Sciatic nerve (tissue), 2 donors: ENCODE results near the gene SLF2. TPM values are rescaled to one million over a fixed set of nuclear protein-coding genes. Genes with fewer than 3 reads are reported as not detected.
"Not testable (repeated sequence)": the region's sequence is repeated elsewhere in the genome, so short reads cannot be mapped to it uniquely, and the experiment has no call there.

Experiments
- ATAC-seq: fragments of 200-7000 bp; cut with Tn5 transposase; one replicate; pipeline ENCODE4 v1.9.1; 2020; ENCODE audit warnings: mild to moderate bottlenecking, moderate library complexity
- DNase-seq: peaks from one replicate; pipeline ENCODE4 v3.0.0-alpha.2; 2020; ENCODE audit warnings: low spot score
- intact Hi-C: fragments of 100-400 bp; cut with DNase I; formaldehyde crosslinking; loops from one replicate; pipeline ENCODE4 v1.14.2; 2022
- total RNA-seq: library from RNA; stranded (reverse); fragmentation: NEBNext Ultra II Directional; extraction: Animal tissue kit (Norgen Biotek cat#: 25700); gene quantifications from one replicate; pipeline ENCODE4 v1.2.1, GENCODE V29; 2021
- donor health status: DM: no; HTN: no; CAD: no.
- donor health status: DM: no; HTN: no; CAD: no.

Gene SLF2
- total RNA-seq, 1 donor from 2014 or later = 38.6 TPM

DNA sequence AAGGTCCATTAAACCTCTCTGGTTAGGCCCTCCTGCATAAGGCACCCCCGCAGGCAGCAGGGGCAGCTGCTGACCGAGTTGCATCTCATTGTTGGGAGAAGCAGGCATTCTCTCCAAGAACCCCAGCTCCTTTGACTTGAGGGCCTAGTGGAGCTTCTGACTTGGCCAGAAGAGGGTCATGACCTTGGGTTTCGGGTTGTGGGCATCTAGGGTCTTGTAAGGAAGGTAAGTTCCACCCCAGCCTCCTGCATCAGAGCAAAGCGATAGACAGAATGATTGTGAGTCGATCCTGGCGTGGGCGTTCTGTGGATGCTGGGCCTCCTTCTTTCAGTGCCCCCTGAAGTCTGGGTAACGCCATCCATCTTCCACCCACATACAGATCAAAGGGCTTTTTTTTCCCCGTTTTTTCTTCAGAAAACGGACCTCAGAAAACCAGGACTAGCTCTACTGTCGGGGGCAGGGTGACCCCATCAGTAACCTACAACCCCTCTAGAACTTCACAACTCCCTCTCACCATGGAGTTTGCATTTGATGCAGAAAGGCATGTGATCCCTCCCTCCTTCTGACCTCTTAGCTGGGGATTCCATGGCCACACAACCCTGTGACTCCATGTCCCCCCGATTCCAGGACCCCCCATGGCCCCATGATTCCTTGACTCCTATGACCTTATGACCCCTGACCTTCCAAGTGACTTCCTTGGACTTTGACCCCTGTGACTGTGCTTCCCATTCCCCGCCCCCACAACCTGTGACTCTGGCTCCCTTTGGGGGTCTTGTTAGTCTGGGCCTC, 59.5 kb downstream of the SLF2 start:
- DNase-seq (no peak), ATAC-seq (no peak)
- intact Hi-C loops = no loop called here

DNA sequence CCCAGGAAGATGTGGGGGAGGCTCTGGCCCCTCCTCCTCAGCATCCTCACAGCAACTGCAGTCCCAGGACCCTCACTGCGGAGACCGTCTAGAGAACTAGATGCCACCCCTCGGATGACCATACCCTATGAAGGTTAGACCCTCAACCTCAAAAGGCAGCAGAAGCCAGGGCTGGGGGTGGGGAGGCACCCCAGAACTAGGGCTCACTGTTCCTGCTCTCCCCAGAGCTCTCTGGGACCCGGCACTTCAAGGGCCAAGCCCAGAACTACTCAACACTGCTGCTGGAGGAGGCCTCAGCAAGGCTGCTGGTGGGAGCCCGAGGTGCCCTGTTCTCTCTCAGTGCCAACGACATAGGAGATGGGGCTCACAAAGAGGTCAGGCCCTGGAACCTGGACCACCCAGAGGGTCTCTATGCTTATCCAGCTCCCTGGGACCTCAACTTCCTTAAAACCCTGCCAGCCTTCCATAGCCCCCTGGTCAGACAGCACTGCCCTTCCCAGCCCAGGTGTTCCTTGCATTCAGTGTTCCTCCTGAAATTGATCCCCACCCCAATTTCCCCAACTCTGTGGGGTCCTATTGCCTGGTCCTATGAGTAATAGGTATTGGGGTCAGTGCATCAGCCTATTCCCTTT, 60.3 kb downstream of the SLF2 start:
- DNase-seq (no peak), ATAC-seq (no peak)
- intact Hi-C loops = no loop called here

DNA sequence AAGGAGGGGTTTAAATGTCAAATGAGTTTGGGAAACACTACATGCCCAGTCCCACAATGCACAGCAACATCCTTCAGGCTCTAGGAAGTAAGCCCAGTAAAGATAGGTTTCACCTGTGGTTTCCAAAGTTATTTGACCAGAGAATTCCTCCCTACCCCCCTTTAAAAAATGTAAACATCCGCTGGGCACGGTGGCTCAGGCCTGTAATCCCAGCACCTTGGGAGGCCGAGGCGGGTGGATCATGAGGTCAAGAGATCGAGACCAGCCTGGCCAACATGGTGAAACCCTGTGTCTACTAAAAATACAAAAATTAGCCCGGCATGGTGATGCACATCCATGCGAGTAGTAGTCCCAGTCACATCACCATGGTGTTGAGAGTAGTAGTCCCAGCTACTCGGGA, 62.6 kb downstream of the SLF2 start:
- DNase-seq, intact Hi-C loops, ATAC-seq: not testable (repeated sequence)

DNA sequence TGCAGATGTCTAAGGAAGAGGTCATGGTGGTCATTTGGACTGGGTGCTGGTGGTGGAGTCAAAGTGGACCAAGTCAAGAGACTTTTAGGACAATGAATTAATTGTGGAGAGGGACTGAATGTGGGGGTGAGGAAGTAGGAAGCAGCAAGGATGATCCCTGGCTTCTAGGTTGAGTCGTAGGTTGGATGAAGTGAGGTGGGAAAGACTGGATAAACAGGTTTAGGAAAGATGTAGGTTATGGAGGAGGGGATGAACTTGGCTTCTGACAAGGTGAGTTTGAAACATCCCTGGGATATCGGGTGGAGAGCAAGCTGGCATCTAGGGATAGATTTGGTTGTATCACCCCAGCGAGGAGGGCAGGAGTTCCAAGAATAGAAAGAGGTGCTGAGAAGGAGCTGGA, 64.1 kb downstream of the SLF2 start:
- intact Hi-C loops = no loop called here
- DNase-seq = no peak

DNA sequence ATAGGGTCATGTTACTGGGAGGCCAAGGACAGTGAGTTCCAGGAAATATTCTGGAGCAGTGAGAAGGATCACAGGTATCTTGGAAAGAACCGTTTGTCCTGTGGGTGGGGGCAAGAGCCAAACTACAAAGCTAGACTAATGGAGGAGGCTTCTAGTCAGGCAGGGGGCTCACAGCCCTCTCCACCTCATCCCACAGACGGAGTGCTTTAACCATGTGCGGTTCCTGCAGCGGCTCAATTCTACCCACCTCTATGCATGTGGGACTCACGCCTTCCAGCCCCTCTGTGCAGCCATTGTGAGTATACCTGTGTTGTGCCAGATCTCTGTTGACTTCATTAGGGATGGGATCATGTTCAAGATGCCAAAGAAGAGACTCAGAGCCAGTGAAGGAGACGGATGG, 64.7 kb downstream of the SLF2 start:
- no peak for ATAC-seq
- intact Hi-C loops = no loop called here
- DNase-seq = peak; percentile 12

More for the DNA sequence above, 64.1 kb downstream of the SLF2 start:
- no peak for ATAC-seq

DNA sequence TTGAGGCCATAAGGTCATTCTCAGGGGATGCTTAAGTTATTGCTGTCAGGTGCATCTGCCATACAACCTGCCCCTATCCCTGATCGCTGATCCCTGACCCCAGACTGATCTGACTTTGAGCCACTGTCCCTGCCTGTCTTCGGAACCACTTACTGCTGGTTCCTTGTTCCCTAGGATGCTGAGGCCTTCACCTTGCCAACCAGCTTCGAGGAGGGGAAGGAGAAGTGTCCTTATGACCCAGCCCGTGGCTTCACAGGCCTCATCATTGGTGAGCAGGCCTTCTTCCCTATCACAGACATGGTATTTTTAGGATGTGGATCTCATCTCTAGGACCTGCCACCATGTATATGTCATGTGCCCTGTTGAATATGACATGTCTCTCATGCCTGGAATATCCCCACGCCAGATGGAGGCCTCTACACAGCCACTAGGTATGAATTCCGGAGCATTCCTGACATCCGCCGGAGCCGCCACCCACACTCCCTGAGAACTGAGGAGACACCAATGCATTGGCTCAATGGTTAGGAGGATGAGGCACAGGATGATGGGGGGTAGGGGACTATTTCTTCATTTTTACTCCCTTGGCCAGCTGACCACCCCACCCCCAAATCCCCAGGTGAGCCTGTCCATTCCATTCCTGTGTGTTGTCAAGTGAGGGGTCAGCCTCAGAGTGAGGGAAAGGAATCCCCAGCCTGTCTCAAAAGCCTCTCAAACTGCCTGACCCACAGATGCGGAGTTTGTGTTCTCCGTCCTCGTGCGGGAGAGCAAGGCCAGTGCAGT, 65.5 kb downstream of the SLF2 start:
- intact Hi-C loops = no loop called here
- ATAC-seq = no peak
- peak; percentile 42 for DNase-seq

DNA sequence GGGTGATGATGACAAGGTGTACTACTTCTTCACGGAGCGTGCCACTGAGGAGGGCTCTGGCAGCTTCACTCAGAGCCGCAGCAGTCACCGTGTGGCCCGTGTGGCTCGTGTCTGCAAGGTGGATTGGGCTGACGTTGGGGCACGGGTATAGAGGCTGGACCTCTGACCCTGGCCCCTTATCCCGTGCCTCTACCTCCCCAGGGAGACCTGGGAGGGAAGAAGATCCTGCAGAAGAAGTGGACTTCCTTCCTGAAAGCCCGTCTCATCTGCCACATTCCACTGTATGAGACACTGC, 66.1 kb downstream of the SLF2 start:
- DNase-seq = peak; percentile 36
- ATAC-seq = no peak
- intact Hi-C loops = no loop called here

DNA sequence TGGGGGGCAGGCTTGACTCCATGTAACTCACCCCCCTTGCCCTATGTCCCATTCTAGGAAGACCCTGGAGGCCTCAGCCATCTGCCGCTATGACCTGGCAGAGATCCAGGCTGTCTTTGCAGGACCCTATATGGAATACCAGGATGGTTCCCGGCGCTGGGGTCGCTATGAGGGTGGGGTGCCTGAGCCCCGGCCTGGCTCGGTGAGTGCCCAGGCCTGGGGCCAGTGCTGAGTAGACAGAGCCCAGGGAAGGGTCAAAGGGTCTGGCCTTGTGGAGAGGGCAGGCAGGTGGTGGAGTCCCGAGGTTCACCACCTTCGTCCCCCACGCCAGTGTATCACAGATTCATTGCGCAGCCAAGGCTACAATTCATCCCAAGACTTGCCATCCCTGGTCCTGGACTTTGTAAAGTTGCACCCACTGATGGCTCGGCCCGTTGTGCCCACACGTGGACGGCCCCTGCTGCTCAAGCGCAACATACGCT, 67.1 kb downstream of the SLF2 start:
- DNase-seq = peak; percentile 54
- peak; percentile 23 for ATAC-seq
- intact Hi-C loops = no loop called here

DNA sequence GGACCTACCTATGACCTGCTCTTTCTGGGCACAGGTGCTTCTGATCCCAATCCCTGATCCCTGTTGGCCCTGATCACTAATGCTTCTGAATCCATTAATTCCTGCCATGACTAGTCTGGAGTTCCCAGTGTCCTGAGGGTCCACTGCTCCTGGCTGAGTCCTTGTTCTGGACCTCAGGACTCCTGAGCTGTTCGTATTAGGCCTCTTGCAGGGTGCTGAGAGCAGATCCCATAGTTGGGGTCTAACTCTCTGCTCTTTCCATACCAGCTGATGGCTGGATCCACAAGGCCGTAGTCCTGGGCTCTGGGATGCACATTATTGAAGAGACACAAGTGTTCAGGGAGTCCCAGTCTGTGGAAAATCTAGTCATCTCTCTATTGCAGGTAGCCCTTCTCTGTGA, 67.5 kb downstream of the SLF2 start:
- no peak for ATAC-seq
- DNase-seq = peak; percentile 30
- intact Hi-C loops = no loop called here

DNA sequence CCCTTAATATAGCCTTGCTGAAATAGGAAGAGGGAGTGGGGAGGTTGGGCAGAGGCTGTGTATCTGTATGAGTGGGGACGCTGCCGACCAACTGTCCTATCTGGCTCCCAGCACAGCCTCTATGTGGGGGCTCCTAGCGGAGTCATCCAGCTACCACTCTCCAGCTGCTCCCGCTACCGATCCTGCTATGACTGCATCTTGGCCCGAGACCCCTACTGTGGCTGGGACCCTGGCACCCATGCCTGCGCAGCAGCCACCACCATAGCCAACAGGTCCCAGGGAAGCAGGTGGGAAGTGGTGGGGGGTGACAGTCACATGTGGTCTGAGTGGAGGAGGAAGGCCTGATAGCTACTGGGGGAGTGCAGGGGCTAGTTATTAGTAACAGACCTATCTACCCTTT, 67.9 kb downstream of the SLF2 start:
- DNase-seq (peak; percentile 42), ATAC-seq (no peak)
- intact Hi-C loops = no loop called here

DNA sequence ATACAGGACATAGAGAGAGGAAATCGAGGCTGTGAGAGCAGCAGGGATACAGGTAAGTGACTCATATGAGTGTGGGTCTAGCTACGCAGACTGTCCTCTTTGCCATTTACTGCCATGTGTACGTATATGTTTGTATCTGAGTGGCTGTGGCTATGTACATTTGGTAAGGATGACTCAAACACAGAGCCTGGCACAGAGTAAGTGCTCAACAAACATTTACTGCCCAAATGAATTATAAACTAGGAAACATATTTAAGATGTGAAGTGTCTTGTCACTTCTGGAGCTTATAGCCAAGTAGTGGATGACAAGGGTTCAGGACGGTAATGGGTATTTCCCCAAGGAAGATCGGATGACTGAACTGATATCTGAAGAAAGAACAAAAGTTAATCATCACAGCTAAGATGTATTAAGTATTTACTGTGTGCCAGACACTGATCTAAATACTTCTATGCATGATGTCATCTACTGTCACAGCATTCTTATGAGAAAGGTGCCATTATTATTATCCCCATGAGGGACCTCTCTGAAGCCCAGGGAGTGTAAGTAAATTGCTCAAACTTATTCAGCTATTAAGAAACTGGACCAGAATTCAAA, 68.5 kb downstream of the SLF2 start:
- ATAC-seq (no peak), DNase-seq (no peak)
- intact Hi-C loops = no loop called here

DNA sequence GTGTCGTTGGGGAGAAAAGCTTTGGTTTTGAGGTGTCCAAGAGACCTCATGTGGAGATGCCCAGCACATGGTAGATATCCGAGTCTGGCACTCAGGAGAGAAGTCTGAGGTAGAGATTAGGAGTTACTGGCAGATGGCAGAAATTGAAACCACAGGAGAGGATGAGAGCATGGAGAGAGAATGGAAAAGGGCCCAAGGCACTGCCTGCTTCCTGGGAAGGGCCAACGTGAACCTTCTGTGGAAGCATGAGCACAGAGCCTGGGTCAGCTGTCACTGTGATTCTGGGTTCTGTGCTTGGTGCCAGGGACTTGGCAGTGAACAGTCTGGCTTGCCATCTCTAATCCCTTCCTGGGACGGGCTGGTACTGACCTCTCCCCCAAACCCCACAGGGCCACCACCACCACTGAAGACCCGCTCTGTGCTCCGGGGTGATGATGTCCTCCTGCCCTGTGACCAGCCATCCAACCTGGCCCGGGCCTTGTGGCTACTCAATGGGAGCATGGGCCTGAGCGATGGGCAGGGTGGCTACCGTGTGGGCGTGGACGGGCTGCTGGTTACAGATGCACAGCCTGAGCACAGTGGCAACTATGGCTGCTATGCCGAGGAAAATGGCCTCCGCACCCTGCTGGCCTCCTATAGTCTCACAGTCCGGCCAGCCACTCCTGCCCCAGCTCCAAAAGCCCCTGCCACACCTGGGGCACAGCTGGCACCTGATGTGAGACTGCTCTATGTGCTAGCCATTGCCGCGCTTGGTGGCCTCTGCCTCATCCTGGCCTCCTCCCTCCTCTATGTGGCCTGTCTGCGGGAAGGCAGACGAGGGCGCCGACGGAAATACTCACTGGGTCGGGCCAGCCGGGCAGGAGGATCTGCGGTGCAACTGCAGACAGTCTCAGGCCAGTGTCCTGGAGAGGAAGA, 70.4 kb downstream of the SLF2 start:
- no peak for ATAC-seq
- intact Hi-C loops = no loop called here
- peak; percentile 49 for DNase-seq

DNA sequence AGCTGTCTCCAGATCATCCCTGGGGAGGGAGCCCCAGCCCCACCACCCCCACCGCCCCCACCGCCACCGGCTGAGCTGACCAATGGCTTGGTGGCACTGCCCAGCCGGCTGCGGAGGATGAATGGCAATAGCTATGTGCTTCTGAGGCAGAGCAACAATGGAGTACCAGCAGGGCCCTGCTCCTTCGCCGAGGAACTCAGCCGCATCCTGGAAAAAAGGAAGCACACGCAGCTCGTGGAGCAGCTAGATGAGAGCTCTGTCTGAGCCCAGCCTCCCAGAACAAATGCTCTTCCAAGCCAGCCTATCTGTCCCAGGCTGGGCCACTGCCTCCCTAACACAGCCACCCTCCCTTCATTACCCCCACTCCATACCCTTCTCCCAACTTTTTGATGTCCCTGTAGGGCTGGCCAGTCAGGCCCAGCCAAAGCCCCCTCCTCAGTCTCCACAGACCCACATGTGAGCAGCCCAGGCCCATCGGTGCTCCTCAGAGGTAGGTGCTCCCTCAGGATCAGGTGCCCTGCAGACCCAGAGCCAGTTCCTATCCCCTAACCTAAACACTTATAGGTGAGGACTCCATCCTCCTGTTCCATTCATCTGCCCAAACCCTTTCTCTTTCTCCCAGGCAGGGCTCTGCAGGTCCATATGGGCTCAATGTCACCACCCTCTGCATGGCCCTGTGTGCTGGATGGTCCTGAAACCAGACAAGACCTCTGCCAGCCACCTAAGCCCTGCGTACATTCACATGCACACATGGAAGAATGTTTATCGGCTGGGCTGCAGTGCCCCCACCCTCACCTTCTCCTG, 71.3 kb downstream of the SLF2 start:
- intact Hi-C loops = no loop called here
- DNase-seq = peak; percentile 53
- no peak for ATAC-seq

DNA sequence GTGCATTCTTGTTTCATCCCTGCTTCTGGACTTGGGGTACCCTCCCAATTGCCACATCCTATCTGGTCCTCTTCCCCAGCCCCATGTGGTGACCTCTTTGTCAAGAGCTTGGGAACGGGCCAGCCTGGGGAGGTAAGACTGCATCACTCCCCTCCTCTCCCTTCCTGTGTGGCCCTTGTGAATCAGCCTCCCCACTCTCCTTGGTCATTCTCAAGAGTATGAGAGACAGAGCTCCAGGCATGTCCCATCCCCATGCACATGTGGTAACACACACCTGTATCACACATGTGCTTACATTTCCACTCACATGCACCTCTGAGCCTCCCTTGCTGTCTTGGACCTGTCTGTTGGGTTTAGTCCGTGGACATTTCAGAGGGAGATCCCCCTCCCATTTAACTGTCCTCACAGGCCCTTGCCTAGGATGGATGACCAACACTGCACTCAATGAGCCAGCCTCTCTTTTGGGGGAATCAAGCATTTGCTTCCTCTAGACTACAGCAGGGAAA, 72.0 kb downstream of the SLF2 start:
- intact Hi-C loops = no loop called here
- DNase-seq (peak; percentile 39), ATAC-seq (no peak)

DNA sequence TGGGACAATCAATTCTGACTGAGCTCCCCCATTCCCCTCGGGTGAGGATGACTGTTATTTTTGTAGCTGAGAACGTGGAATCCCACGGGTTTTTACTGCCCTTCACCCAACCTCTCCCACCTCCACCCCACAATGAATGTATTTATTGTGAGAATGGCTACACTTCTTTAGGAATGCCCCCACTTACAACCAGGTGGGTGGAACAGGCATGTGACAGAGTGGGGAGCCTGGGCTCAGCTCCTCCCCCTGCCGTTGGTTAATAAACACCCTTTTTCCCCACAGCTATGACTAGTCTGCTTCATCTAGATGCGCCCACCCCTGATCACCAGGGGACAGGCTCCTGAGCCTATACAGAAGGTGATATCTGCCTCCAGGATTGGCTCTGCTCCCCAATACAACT, 72.6 kb downstream of the SLF2 start:
- DNase-seq (peak; percentile 57), ATAC-seq (peak; percentile 14)
- intact Hi-C loops = no loop called here

DNA sequence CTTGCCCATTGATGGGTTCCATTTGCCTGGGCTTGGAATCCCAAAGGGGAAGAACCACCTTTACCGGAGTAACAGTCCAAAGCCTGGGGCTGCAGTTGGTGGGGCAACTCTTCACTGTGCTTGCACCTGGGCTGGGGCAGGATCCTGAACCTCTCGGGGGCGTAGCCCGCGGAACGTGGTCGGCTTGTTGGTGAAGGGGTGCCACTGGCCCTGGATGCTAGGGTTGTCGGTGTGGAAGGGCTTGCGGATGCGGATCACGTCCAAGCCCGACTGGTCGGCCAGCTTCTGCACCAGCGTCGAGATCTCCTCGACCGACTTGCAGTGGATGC, 73.8 kb downstream of the SLF2 start:
- intact Hi-C loops = no loop called here
- ATAC-seq = no peak
- DNase-seq = no peak

DNA sequence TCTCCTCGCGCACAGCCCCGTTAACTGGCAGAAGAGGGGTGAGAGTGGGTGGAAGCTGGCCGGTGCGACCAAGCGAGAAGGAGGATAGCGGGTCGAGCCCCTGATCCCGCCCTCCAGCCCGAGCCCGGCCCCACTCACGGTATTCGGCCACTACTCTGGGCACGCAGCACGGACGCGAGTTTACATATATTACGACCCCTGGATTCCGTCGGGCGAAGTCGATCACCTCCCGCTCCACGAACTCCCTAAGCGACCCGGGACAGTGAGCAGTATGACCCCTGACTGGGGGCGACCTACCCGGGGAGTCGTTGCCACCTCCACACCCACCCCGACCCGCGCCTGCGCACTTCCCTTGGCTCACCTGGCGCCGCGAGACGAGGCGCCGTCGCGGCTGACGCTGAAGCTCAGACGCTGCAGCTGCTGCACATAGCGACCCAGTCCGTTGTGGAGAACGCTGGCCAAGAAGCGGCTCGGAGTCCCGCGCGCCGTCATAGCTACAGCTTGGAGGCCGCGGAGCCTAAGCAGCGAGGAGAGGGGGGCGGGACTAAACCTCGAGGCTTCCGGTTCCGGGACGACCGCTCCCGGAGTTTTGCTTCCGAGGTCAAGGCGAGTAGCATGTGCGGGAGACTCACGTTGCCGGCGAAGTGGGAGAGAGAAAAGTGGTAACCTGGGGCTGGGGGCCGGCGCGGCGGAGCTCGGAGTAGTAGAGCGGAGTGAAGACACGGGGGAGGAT, 74.4 kb downstream of the SLF2 start, which contains the start of the genes MRPL43 and TWNK:
Gene MRPL43 (minus strand): TSS at position 546 of the 733 bp plus-strand sequence. CDS start 54 bp downstream, at position 492.
Gene TWNK (plus strand): TSS at position 592 of the 733 bp plus-strand sequence. CDS start 668 bp downstream, outside the sequence.
- ATAC-seq (peak; percentile 94), DNase-seq (peak; percentile 93)
- intact Hi-C loops = no loop called here
